ENCODE results near the gene RASAL2. TPM values are rescaled to one million over a fixed set of nuclear protein-coding genes. Genes with fewer than 3 reads are reported as not detected.
A peak's percentile ranks its signal among the peaks of the same experiment; 100 is the strongest.

Gene RASAL2
- total and polyA plus RNA-seq, 2 of the 4 experiments (the other 2 are of a cell fraction): 13.1 to 20.6 TPM

DNA sequence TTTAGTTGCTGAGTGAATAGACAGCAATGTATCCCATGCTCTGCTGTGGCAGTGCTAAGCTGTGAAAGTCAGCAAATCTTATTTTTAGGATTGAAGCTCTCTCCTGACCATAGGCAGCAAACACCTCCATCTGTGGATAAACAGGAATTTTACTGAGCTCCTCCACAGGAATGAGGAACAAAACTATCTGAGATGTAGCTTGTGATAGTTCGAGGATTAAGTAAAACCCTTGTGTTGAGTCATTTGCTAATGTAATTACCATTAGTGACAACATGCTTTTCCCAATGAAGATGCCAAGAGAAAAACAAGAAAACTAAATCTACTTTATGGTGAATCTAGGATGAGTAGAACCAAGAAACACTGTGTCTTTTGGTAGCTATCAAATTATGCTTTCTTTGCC, 280.1 kb downstream of the RASAL2 start:
- H3K27me3 ChIP-seq (ENCODE audit: control insufficient read depth, insufficient read depth, low read length): no peaks in the 10 kb centered on the region
- in situ Hi-C loops (cut with MboI; ENCODE audit: low sequenced_read_pairs): no loop called here
- no peak overlapping the region for H2AK5ac ChIP-seq (ENCODE audit: low read depth, low read length)
- intact Hi-C loops (cut with micrococcal nuclease): no loop called here
- H2BK15ac ChIP-seq (ENCODE audit: low read depth, low read length): no peak overlapping the region
- no peak overlapping the region for H4K91ac ChIP-seq (ENCODE audit: insufficient read depth, low read depth, low read length)
- H4K20me1 ChIP-seq (ENCODE audit: insufficient read depth, low read length): no peaks in the 10 kb centered on the region
- ATAC-seq (ENCODE audit: low read depth) (peak; percentile 30), DNase-seq (no peak)
- no peaks in the 10 kb centered on the region for H3K9me3 ChIP-seq (ENCODE audit: control insufficient read depth, insufficient read depth, low read length)
- ChIA-PET POLR2A (ENCODE audit: unreplicated experiment) (interaction anchor here (0.6 kb wide), 1 partner anchor 651 kb away, joined by 3 read pairs; no protein-coding TSS in a partner anchor), CTCF (no interaction called here)
- H3K79me1 ChIP-seq (ENCODE audit: low read depth in 1 of 2, low read length in 2 of 2): peaks cover 4 to 18% of the 10 kb centered on the region in 2 experiments; a peak in 3 of 4 replicates
- H2AFZ ChIP-seq (replicated peaks; ENCODE audit: low read length, poor library complexity): no peak overlapping the region
- H3K4ac ChIP-seq (ENCODE audit: low read depth, low read length): no peak overlapping the region
- H2BK120ac ChIP-seq (ENCODE audit: low read depth, low read length): no peak overlapping the region
- H3K4me2 ChIP-seq (ENCODE audit: low read depth, low read length): peak overlapping the region; percentile 1; the same call in 1 of the 2 replicates
- H4K5ac ChIP-seq (ENCODE audit: low read depth, low read length): no peak overlapping the region
- no peak overlapping the region for H2BK20ac ChIP-seq (ENCODE audit: low read depth, low read length)
- no peak overlapping the region for H3K4me3 ChIP-seq (ENCODE audit: insufficient read depth, low read depth, low read length)
- no peak overlapping the region for H3K56ac ChIP-seq (ENCODE audit: extremely low read depth, insufficient read depth, low read length)
- no TSS peak for BruUV-seq (replicated peaks)
- dilution Hi-C loops (cut with HindIII; ENCODE audit: low sequenced_read_pairs, unreplicated experiment): no loop called here
- H2AK9ac ChIP-seq (replicated peaks; ENCODE audit: low read depth, low read length, poor library complexity): no peak overlapping the region
- H3K9ac ChIP-seq (ENCODE audit: low read depth, low read length): no peak overlapping the region
- H3K9me1 ChIP-seq (ENCODE audit: insufficient read depth, low read length): peaks cover 6% of the 10 kb centered on the region; the same call in 1 of the 2 replicates
- H3K14ac ChIP-seq (replicated peaks; ENCODE audit: low read depth, low read length): 0 out of 2 replicates have a peak overlapping the region, but pooled peaks have one; percentile 5
- no peak overlapping the region for H3K27ac ChIP-seq (ENCODE audit: insufficient read depth, low read length)
- TF ChIP-seq CHD1 (IDR thresholded peaks at IDR 0.05; ENCODE audit: low read depth, low read length) (no peak), RFX5 (IDR thresholded peaks at IDR 0.05; ENCODE audit: low read depth, low read length) (no peak), MAFK (IDR thresholded peaks at IDR 0.05; ENCODE audit: low read depth, low read length) (no peak), BHLHE40 (IDR thresholded peaks at IDR 0.05; ENCODE audit: low read depth, low read length) (no peak), FOS (IDR thresholded peaks at IDR 0.05; ENCODE audit: low read depth, low read length) (no peak), MXI1 (IDR thresholded peaks at IDR 0.05; ENCODE audit: borderline replicate concordance, low read depth, low read length) (no peak), SMC3 (IDR thresholded peaks at IDR 0.05; ENCODE audit: low read depth, low read length) (no peak), RAD21 (IDR thresholded peaks at IDR 0.05; ENCODE audit: low read length) (no peak), POLR2A (IDR thresholded peaks at IDR 0.05; ENCODE audit: low read depth, low read length) (no peak), MAZ (IDR thresholded peaks at IDR 0.05; ENCODE audit: borderline replicate concordance, low read depth, low read length) (no peak)
- TF ChIP-seq, protein P1, sequence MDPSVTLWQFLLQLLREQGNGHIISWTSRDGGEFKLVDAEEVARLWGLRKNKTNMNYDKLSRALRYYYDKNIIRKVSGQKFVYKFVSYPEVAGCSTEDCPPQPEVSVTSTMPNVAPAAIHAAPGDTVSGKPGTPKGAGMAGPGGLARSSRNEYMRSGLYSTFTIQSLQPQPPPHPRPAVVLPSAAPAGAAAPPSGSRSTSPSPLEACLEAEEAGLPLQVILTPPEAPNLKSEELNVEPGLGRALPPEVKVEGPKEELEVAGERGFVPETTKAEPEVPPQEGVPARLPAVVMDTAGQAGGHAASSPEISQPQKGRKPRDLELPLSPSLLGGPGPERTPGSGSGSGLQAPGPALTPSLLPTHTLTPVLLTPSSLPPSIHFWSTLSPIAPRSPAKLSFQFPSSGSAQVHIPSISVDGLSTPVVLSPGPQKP (IDR thresholded peaks at IDR 0.05; ENCODE audit: borderline replicate concordance, low read depth, low read length): no peak
- TF ChIP-seq, protein P2, sequence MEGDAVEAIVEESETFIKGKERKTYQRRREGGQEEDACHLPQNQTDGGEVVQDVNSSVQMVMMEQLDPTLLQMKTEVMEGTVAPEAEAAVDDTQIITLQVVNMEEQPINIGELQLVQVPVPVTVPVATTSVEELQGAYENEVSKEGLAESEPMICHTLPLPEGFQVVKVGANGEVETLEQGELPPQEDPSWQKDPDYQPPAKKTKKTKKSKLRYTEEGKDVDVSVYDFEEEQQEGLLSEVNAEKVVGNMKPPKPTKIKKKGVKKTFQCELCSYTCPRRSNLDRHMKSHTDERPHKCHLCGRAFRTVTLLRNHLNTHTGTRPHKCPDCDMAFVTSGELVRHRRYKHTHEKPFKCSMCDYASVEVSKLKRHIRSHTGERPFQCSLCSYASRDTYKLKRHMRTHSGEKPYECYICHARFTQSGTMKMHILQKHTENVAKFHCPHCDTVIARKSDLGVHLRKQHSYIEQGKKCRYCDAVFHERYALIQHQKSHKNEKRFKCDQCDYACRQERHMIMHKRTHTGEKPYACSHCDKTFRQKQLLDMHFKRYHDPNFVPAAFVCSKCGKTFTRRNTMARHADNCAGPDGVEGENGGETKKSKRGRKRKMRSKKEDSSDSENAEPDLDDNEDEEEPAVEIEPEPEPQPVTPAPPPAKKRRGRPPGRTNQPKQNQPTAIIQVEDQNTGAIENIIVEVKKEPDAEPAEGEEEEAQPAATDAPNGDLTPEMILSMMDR (conservative IDR thresholded peaks at IDR 0.05; ENCODE audit: low read depth, low read length): no peak
- no peak overlapping the region for H2BK5ac ChIP-seq (ENCODE audit: low read depth, low read length, poor library complexity, severe bottlenecking)
- WGBS, 2 experiments (ENCODE audit: extremely low coverage in 2 of 2, insufficient read length in 1 of 2): no CpG with 5 or more reads among the region's 1 CpG
- H4K8ac ChIP-seq (ENCODE audit: low read depth in 2 of 2, low read length in 2 of 2): no peak overlapping the region
- H3K23ac ChIP-seq (ENCODE audit: low read depth, low read length): no peak overlapping the region
- H3K4me1 ChIP-seq (ENCODE audit: control insufficient read depth, insufficient read depth, low read length): peaks cover 7% of the 10 kb centered on the region; the same call in 1 of the 2 replicates
- no peak overlapping the region; the same call in 1 of the 2 replicates for H3K18ac ChIP-seq (ENCODE audit: low read depth, low read length)
- H3K36me3 ChIP-seq (ENCODE audit: control insufficient read depth, insufficient read depth, low read length): no peaks in the 10 kb centered on the region
